H1 (cell line): Measurements from ENCODE around the gene PIP4K2C. TPM values are rescaled to one million over a fixed set of nuclear protein-coding genes. Genes with fewer than 3 reads are reported as not detected.
A peak's percentile ranks its signal among the peaks of the same experiment; 100 is the strongest.

Source experiments
- CHD1 ChIP-seq: IDR thresholded peaks from 2 replicates; pipeline ENCODE4 v1.6.1; 2012; ENCODE audit warnings: low read depth, low read length, improper control_type of control experiment
- PHF8 ChIP-seq: fragments of 200-600 bp; sonication (generic); conservative IDR thresholded peaks from 2 replicates; pipeline ENCODE4 v1.7.1; 2012; ENCODE audit warnings: low read depth, mild to moderate bottlenecking, inconsistent platforms, low read length, moderate library complexity
- POLR2A ChIP-seq, 2 experiments: IDR thresholded peaks; 1 replicate in 1 of 2; 2 replicates in 1 of 2; pipeline ENCODE4 v1.6.1; 2011; ENCODE audit warnings: low read depth in 2 of 2, low read length in 2 of 2, mild to moderate bottlenecking in 2 of 2; ENCODE audit errors: control extremely low read depth in 1 of 2
- polyA plus RNA-seq, 7 experiments: library from polyadenylated mRNA; depleted of rRNA in 3 of 7; stranded (reverse) in 5 of 7; unstranded in 2 of 7; fragments of >200 nt in 5 of 7; fragments of 200-250 nt in 2 of 7; gene quantifications; 1 replicate in 5 of 7; 2 replicates in 1 of 7; 4 replicates in 1 of 7; pipeline versions ENCODE4 v1.2.1 to v1.2.3, GENCODE V29; 2011 to 2013; ENCODE audit warnings: missing spikeins in 2 of 7, mixed read lengths in 2 of 7
- total RNA-seq: library from RNA; stranded (reverse); fragmentation: NEBNext Ultra II Directional; extraction: Animal tissue kit (Norgen Biotek cat#: 25700); gene quantifications from 2 replicates; pipeline ENCODE4 v1.2.1, GENCODE V29; 2021
- TF ChIP-seq, protein P1 (sequence below): fragments of 300-600 bp; sonication (generic); IDR thresholded peaks from 2 replicates; pipeline ENCODE4 v1.7.1; 2012; ENCODE audit warnings: low read length, moderate library complexity, mild to moderate bottlenecking, inconsistent platforms; ENCODE audit not compliant: insufficient replicate concordance
- TF ChIP-seq, protein P2 (sequence below), 3 experiments: IDR thresholded peaks; 1 replicate in 2 of 3; 2 replicates in 1 of 3; pipeline versions ENCODE4 v1.5.1 to v1.6.1; 2011; ENCODE audit warnings: low read length in 3 of 3, mild to moderate bottlenecking in 3 of 3, inconsistent platforms in 2 of 3, low read depth in 1 of 3, moderate library complexity in 1 of 3; ENCODE audit not compliant: insufficient read depth in 1 of 3; ENCODE audit errors: control extremely low read depth in 1 of 3
- TF ChIP-seq, protein P3 (sequence below): IDR thresholded peaks from 2 replicates; pipeline ENCODE4 v1.6.1; 2012; ENCODE audit warnings: low read length, inconsistent platforms

The PIP4K2C gene
- total and polyA plus RNA-seq, 2 of the 8 experiments (the other 6 are each of a cell fraction or from before 2014, with no cell fraction given), result 25.0 to 27.1 TPM

- TF ChIP-seq, protein P1, sequence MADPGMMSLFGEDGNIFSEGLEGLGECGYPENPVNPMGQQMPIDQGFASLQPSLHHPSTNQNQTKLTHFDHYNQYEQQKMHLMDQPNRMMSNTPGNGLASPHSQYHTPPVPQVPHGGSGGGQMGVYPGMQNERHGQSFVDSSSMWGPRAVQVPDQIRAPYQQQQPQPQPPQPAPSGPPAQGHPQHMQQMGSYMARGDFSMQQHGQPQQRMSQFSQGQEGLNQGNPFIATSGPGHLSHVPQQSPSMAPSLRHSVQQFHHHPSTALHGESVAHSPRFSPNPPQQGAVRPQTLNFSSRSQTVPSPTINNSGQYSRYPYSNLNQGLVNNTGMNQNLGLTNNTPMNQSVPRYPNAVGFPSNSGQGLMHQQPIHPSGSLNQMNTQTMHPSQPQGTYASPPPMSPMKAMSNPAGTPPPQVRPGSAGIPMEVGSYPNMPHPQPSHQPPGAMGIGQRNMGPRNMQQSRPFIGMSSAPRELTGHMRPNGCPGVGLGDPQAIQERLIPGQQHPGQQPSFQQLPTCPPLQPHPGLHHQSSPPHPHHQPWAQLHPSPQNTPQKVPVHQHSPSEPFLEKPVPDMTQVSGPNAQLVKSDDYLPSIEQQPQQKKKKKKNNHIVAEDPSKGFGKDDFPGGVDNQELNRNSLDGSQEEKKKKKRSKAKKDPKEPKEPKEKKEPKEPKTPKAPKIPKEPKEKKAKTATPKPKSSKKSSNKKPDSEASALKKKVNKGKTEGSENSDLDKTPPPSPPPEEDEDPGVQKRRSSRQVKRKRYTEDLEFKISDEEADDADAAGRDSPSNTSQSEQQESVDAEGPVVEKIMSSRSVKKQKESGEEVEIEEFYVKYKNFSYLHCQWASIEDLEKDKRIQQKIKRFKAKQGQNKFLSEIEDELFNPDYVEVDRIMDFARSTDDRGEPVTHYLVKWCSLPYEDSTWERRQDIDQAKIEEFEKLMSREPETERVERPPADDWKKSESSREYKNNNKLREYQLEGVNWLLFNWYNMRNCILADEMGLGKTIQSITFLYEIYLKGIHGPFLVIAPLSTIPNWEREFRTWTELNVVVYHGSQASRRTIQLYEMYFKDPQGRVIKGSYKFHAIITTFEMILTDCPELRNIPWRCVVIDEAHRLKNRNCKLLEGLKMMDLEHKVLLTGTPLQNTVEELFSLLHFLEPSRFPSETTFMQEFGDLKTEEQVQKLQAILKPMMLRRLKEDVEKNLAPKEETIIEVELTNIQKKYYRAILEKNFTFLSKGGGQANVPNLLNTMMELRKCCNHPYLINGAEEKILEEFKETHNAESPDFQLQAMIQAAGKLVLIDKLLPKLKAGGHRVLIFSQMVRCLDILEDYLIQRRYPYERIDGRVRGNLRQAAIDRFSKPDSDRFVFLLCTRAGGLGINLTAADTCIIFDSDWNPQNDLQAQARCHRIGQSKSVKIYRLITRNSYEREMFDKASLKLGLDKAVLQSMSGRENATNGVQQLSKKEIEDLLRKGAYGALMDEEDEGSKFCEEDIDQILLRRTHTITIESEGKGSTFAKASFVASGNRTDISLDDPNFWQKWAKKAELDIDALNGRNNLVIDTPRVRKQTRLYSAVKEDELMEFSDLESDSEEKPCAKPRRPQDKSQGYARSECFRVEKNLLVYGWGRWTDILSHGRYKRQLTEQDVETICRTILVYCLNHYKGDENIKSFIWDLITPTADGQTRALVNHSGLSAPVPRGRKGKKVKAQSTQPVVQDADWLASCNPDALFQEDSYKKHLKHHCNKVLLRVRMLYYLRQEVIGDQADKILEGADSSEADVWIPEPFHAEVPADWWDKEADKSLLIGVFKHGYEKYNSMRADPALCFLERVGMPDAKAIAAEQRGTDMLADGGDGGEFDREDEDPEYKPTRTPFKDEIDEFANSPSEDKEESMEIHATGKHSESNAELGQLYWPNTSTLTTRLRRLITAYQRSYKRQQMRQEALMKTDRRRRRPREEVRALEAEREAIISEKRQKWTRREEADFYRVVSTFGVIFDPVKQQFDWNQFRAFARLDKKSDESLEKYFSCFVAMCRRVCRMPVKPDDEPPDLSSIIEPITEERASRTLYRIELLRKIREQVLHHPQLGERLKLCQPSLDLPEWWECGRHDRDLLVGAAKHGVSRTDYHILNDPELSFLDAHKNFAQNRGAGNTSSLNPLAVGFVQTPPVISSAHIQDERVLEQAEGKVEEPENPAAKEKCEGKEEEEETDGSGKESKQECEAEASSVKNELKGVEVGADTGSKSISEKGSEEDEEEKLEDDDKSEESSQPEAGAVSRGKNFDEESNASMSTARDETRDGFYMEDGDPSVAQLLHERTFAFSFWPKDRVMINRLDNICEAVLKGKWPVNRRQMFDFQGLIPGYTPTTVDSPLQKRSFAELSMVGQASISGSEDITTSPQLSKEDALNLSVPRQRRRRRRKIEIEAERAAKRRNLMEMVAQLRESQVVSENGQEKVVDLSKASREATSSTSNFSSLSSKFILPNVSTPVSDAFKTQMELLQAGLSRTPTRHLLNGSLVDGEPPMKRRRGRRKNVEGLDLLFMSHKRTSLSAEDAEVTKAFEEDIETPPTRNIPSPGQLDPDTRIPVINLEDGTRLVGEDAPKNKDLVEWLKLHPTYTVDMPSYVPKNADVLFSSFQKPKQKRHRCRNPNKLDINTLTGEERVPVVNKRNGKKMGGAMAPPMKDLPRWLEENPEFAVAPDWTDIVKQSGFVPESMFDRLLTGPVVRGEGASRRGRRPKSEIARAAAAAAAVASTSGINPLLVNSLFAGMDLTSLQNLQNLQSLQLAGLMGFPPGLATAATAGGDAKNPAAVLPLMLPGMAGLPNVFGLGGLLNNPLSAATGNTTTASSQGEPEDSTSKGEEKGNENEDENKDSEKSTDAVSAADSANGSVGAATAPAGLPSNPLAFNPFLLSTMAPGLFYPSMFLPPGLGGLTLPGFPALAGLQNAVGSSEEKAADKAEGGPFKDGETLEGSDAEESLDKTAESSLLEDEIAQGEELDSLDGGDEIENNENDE, result no peak
- TF ChIP-seq POLR2A (IDR thresholded peaks at IDR 0.05; ENCODE audit: control extremely low read depth in 1 of 2, low read depth in 2 of 2, low read length in 2 of 2), result no peak
- TF ChIP-seq, protein P2, sequence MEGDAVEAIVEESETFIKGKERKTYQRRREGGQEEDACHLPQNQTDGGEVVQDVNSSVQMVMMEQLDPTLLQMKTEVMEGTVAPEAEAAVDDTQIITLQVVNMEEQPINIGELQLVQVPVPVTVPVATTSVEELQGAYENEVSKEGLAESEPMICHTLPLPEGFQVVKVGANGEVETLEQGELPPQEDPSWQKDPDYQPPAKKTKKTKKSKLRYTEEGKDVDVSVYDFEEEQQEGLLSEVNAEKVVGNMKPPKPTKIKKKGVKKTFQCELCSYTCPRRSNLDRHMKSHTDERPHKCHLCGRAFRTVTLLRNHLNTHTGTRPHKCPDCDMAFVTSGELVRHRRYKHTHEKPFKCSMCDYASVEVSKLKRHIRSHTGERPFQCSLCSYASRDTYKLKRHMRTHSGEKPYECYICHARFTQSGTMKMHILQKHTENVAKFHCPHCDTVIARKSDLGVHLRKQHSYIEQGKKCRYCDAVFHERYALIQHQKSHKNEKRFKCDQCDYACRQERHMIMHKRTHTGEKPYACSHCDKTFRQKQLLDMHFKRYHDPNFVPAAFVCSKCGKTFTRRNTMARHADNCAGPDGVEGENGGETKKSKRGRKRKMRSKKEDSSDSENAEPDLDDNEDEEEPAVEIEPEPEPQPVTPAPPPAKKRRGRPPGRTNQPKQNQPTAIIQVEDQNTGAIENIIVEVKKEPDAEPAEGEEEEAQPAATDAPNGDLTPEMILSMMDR (IDR thresholded peaks at IDR 0.05; ENCODE audit: control extremely low read depth in 1 of 3, insufficient read depth in 1 of 3, low read depth in 1 of 3, low read length in 3 of 3), result no peak
- TF ChIP-seq CHD1, result no peak
- TF ChIP-seq, protein P3, sequence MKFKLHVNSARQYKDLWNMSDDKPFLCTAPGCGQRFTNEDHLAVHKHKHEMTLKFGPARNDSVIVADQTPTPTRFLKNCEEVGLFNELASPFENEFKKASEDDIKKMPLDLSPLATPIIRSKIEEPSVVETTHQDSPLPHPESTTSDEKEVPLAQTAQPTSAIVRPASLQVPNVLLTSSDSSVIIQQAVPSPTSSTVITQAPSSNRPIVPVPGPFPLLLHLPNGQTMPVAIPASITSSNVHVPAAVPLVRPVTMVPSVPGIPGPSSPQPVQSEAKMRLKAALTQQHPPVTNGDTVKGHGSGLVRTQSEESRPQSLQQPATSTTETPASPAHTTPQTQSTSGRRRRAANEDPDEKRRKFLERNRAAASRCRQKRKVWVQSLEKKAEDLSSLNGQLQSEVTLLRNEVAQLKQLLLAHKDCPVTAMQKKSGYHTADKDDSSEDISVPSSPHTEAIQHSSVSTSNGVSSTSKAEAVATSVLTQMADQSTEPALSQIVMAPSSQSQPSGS, result peak; percentile 99
- TF ChIP-seq PHF8, result no peak
Observed at GRCh38 chr12:57547288-57548012, 43.5 kb upstream of the PIP4K2C start (continued).
